SIG-M5 treated with dmso at 0.1 percent for 504 hours (cell line): ENCODE data around the gene ZNF865.
"Not testable (repeated sequence)": the region's sequence is repeated elsewhere in the genome, so short reads cannot be mapped to it uniquely, and the experiment has no call there.

Source experiments
- DNase-seq: peaks from one replicate; lab custom pipeline; 2025; ENCODE audit not compliant: unreplicated experiment; lab: John Stamatoyannopoulos, UW

Gene ZNF865

GRCh38 chr19:55605637-55606470 is at the start of gene ZNF865:
Gene ZNF865, plus strand, starts transcription at chr19:55605647. Its CDS starts 7,972 bp downstream, at chr19:55613619.
- peak; percentile 85 for DNase-seq

GRCh38 chr19:55559684-55560083 is 45.8 kb upstream of the ZNF865 start:
- no peak for DNase-seq

- no peak for DNase-seq
Observed at GRCh38 chr19:55563261-55563690, 42.2 kb upstream of the ZNF865 start.

DNA sequence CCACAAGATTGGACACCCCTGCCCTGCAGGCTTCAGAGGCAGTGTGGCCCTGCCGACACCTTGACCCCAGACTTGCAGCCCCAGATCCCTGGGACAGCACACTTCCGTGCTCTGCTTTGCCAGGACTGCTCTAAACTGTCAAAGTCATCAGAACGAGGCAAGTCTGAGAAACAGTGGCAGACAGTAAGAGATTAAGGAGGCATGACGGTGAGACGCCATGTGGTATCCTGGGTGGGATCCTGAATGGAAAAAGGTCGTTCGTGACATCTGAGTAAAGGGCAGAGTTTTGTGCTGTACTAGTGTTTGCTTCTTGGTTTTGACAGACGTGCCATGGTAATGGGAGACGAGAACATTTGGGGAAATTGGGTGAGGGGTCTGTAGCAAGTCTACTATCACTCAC is 38.6 kb upstream of the ZNF865 start:
- DNase-seq, result no peak

DNA sequence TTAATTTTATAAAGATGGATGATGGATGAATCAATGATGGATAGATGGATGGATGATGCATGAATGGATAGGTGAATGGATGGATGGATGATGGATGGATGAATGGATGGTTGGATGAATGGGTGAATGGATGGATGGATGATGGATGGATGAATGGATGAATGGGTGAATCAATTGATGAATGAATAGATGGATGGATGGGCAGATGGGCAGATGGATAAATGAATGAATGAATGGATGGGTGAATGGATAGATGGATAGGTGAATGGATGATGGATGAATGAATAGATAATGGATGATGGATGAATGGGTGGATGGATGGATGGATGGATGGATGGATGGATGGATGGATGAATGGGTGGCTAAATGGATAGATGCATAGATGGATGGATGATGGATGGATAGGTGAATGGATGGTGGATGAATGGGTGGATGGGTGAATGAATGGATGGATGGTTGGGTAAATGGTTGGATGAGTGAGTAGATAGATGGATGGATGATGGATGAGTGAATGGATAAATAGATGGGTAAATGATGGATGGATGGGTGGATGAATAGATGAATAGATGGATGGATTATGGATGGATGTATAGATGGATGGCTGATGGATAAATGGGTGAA is 37.6 kb upstream of the ZNF865 start:
- no peak for DNase-seq

GRCh38 chr19:55569477-55569876 is 36.0 kb upstream of the ZNF865 start:
- DNase-seq, result not testable (repeated sequence)

DNA sequence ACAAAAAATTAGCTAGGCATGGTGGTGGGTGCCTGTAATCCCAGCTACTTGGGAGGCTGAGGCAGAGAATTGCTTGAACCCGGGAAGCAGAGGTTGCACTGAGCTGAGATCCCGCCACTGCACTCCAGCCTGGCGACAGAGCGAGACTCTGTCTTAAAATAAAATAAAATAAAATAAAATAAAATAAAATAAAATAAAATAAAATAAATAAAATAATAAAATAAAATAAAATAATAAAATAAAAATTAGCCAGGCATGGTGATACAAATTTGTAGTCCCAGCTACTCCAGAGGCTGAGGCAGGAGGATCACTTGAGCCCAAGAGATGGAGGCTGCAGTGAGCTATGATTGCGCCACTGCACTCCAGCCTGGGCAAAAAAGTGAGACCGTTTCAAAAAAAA is 31.5 kb upstream of the ZNF865 start:
- DNase-seq, result not testable (repeated sequence)

GRCh38 chr19:55576746-55577145 is 28.7 kb upstream of the ZNF865 start:
- no peak for DNase-seq

GRCh38 chr19:55578031-55578760 is 27.3 kb upstream of the ZNF865 start:
- DNase-seq, result no peak

DNA sequence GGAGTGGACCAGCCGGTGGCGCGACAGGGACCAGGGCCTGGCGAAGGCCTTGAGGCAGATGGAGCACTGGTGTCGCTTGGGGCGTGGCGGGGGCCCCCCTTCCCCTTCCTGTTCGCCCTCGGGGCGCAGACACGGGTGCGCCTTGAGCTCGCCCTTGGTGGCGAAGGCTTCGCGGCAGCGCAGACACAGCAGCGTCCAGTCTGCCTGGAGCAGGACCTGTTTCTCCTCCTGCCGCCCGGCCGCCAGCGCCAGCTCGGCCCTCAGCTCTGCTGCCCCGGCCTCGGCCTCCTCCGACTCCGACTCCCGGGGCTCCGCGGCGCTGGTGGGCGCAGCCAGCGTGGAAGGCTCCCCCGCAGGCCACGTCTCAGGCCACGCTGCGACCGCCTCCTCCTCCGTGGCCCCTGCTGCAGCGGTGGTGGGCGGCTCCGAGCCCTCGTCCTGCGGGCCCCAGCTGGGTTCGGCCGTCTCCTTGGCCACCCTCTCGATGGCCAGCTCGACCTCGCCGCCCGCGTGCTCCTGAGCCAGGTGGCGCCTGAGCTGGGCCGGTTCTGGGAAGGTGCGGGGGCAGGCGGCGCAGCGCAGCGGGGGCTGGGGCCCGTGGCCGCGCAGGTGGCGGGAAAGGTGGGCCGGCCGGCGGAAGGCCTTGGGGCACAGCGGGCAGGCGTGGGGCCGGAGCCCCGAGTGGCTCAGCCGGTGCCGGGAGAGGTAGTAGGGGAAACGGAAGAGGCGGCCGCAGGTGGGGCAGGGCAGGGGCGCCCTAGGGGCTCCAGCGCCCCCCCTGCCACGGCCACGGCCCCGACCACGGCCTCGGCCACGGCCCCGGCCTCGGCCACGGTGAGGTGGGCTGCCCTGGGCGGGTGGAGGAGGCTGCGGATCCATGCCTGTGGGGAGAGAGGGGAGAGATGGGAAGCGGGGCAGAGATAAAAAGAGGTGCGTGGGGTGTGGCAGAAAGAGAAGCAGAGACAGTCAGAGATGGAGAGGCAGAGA is 26.4 kb upstream of the ZNF865 start:
- no peak for DNase-seq

DNA sequence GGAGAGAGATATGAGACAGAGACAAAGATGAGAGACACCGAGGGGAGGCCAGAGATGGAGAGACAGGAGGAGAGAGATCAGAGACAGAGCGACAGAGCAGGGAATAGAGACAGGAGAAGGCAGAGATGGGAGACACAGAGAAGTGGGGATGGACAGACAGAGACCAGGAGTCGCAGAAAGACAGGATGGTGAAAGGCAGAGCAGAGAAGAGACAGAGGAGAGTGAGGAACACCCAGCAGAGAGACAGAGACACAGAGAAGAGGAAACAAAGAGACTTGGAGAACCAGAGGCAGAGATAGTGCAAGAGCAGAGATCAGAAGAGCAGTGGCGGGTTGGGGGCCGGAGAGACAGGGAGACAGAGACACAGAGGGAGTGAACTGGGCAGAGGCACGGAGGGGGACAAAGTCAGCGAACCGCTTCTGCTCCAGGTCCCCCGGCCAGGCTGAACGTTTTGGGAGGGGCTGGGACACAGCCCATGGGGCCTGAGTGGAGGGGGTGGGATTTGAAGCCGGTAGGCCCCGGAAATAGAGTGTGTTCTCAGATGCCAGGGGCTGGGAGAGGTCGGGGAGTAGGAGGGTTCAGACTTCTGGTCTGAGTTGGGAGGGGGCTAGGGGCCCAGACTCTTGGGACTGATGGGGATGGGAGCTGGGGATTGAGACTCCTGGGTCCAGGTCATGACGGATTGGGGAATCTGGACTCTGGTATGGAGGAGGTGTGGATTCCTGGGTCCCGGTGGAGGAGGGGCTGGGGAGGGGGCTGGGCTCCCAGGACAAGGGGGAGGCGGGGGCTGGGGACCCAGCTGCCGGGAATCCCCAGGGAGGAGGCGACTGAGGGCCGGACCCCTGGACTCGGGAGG is 25.5 kb upstream of the ZNF865 start:
- DNase-seq, result no peak

DNA sequence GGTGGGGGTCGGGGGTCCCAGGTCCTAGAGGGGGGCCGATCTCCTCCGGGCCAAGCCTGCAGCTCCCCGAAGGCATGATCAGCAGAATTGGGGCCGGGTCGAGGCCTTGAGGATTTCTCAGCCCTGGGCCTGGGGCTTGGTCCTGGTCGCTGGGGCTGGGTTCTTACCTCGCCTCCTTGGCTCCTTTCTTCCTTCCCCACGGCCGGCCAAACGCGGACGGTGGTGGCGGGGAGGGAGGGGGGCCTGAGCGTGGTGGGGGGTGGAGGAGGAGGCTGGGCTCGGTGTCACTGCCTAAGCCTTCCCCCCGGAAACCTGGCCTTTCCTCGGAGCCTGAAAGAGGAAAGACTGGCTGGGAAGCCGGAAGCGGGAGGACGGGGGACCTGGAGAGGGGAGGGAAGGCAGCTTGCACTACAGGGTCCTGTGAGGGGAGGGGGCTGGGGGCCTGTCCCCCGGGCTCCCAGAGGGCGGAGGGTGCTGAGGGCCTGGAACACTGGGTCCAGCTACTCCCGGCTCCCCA is 24.8 kb upstream of the ZNF865 start, which contains the start of gene ZNF579:
TSS of gene ZNF579 (minus strand) at position 221 of the 517 bp plus-strand sequence. CDS start 1,209 bp downstream, outside the sequence.
- peak; percentile 76 for DNase-seq

GRCh38 chr19:55581145-55581822 is 24.2 kb upstream of the ZNF865 start:
- no peak for DNase-seq

DNA sequence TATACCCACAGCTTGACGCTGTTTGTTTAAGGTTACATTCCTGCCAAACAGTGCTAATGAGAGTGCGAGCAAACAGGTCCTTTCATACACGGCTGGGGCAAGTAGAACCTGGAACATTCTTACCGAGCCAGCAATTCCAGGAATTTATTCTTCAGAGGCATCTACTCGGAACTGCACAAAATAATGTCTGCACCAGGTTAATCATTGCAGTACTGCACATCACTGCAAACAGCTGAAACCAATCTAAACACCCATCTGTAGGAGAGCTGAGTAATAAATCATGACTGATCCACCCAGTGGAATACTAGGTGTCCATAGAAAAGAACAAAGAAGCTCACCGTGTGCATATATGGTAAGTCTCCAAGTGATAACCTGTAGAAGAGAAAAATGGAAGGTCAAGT is 23.6 kb upstream of the ZNF865 start:
- no peak for DNase-seq

DNA sequence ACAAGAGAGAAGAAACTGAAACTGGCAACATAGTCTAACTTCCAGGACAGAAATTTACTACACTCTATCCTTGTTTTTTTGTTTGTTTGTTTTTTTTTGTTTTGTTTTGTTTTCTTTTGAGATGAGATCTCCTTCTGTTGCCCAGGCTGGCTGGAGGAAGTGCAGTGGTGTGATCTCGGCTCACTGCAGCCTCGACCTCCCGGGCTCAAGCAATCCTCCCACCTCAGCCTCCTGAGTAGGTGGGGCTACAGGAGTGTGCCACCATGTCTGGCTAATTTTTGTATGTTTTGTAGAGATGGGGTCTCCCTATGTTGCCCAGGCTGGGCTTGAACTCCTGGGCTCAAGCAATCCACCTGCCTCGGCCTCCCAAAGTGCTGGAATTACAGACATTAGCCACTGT is 23.2 kb upstream of the ZNF865 start:
- not testable (repeated sequence) for DNase-seq

- not testable (repeated sequence) for DNase-seq
Observed at GRCh38 chr19:55583897-55584296, 21.6 kb upstream of the ZNF865 start.

DNA sequence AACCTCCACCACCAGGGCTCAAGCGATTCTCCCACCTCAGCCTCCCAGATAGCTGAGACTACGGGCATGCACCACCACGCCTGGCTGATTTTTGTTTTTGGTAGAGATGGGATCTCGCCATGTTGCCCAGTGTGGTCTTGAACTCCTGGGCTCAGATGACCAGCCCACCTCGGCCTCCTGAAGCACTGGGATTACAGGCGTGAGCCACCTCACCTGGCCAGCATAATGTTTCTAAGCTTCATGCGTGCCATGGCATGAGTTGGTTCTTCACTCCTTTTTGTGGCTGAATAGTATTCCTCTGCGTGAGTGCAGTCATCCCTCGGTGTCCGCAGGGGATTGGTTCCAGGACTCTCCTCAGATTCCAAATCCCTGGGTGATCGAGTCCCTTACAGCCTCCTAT is 20.6 kb upstream of the ZNF865 start:
- no peak for DNase-seq

GRCh38 chr19:55585658-55586339 is 19.6 kb upstream of the ZNF865 start:
- DNase-seq, result no peak
